Stimulated activated CD4-positive, alpha-beta T cell treated with anti-CD3 and anti-CD28 coated beads, TNF-alpha, amount 100 ng/mL, for 48 hours (primary cell): ENCODE results near the gene ZNF275.
"Not testable (repeated sequence)": the region's sequence is repeated elsewhere in the genome, so short reads cannot be mapped to it uniquely, and the experiment has no call there.

Experiments
- DNase-seq, 3 donors: peaks; one replicate each; pipeline ENCODE4 v3.0.0-alpha.2; 2020; ENCODE audit warnings: low read depth in 3 of 3

Gene ZNF275

DNA sequence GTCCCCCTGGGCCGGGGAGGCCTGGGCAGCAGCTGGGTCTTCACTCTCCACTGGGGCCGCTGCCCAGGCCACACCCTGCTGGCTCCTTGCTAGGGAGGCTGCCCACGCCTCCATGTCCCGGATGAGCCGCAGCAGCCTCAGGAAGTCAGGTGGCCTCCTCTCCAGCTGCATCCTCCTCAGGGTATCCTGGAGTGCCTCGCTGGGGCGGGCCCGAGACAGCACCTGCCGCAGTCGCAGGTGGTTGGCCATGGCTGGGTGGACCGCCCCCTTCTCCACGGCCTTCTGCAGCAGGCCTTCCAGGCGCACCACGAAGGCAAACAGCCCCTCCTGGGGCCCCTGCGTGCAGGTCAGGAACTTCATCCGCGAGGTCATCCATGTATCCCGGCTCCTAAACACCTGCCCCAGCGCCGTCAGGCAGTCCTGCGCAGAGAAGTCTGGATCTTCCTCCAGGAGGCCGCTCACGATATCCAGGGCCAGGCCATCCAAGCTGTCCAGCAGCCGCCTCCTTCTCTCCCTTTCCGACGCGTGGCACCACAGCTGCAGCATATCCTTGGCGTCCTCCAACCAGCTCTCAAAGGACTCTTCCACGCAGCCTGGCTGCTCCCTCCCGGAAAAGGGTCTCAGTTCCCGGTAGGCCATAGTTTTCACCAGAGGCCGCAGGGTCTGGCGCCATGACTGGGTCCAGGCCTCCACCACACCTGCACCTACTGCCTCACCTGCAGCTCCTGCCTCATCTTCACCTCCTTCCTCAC, 14.5 kb upstream of the ZNF275 start:
- DNase-seq = no peak

GRCh38 chrX:153320047-153320443, 13.9 kb upstream of the ZNF275 start:
- DNase-seq = not testable (repeated sequence)

DNA sequence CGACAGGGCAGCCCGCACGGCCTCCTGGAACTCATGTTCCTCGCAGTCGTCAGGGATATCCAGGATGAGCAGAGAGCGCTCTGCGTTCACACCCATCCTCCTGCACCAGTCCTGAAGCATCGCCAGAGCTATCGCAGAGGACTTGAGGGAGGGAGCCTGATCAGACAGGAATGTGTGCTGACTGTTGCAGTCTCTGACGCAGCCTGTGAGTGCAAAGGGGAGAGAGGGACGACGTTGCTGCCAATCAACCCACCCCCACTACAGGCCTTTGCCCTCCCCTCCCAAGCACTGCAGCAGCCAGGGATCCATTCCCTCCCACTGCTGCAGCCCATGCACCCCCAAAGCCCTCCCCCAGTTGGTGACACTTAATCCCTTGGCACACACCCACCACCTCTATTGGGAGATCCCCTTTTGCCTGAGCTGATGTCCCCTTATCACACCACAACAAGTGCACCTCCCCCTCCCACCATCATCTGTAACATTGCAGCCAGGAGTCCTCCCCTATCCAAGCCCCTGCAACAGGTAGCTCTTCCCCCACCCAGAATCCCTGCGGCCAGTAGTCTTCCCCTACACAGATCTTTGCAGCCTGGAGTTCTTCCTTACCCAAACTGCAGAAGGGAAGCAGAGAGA, 13.3 kb upstream of the ZNF275 start:
- no peak for DNase-seq

GRCh38 chrX:153321381-153322124, 12.4 kb upstream of the ZNF275 start, which contains the start of gene PNMA6F:
Gene PNMA6F (minus strand): TSS chrX:153321767. CDS start chrX:153320674, 1,093 bp downstream.
- DNase-seq = no peak

DNA sequence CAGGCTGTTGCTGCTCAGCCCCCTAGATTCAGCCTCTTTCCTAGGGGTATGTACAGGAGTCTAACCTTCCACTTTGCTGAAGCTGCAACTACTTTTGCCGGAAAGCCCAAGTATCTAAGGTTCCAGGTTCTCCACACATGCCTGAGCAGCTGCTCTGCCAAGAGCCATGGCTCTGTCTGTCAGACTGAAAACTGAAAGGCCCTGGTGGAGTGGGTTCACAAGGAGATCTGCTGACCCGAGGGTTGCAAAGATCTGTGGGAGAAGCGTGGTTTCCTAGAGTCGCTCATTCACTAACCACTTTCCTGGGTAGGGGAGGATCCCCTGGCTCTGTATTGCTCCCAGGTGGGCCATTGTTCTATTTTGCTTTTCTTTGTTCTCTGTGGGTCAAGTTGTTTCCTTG, 6.4 kb upstream of the ZNF275 start:
- no peak for DNase-seq

DNA sequence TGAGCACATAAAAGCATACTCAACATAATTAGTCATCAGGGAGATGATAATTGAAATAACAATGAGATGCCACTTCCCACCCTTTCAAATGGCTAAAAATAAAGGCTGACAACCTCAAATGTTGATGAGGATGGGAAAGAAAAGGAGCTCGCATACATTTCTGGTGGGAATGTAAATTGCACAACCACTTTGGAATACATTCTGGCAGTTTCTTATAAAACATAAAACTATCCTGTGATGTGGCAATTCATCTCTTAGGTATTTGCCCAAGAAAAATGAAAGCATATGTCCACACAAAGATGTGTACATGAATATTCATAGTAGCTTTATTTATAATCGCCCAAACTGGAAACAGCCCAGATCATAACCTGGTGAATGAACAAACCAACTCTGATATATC, 687 bp upstream of the ZNF275 start:
- no peak for DNase-seq

- no peak for DNase-seq
Observed at GRCh38 chrX:153334654-153335295, 822 bp downstream of the ZNF275 start.

DNA sequence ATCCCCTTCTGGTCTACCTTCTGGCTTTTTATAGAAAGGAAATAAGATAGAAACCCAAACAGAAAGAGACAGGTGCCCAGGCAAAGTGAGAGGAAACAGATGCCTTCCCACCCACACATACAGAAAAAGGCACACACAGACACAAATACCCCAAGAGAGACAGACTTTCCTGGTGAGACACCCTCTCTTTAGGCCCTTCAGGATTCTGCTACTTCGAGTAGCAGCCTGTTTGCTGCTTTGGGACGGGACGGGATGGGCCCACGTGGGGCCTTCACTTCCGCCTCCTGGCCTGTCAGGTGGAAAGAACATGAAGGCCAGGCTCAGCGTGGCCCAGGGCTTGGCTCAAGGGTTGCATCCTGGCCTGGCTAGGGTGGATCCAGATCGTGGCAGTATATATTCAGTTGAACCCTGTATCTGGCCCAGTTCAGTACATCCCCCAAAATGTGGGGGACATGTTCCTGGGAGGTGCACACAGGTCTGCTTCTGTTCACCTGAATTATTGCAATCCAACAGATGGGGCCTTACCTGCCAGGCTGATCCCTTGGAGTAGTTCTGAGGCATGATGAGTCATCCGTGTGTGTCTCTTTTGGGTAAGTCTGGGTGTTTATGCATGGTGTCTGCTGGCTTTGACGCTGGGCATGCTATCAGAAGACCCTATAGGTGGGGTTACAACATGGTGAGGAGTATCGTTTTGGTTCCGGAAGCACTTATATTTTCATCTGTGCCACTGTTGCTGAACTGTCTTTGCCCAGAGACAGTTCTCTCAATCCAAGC, 2.4 kb downstream of the ZNF275 start:
- DNase-seq = no peak

DNA sequence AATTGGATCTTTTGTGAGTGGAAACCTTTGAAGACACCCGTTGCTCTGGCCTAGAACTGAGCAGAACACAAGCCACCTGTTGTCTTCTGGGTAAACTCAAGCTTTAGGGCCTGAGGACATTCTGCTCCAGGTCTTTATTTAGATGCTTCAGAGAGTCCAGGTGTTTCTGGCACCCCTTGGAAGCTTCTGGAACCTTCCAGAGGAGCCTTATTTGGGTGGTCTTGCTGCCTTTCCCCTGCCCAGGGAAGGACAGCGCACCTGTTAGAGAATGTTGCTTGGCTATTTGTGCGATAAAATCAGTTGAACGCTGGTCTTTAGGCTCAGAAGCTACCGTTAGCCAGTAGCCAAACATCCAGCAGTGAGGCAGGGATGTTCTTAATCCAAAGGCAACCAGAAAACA, 3.0 kb downstream of the ZNF275 start:
- DNase-seq = no peak

- no peak for DNase-seq
Observed at GRCh38 chrX:153338836-153339235, 4.9 kb downstream of the ZNF275 start.

DNA sequence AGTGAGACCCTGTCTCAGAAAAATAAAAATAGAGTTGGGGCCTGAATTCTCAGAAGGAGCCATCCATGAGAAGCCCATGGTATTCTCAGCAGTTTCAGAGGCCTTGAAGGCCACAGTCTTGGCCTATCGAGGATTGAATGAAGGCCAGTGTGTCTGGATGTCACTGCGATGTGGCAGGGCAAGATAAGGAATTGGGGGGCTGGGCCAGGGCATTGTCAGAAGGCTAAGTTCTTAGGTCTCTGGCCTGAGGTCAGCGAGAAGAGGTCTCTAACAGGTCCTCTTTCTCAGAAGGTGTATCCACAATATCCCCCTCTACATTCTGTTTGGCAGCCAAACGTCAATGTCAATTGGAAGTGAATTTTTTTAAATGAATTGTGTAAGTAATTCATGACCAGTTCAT, 5.7 kb downstream of the ZNF275 start:
- DNase-seq = no peak

DNA sequence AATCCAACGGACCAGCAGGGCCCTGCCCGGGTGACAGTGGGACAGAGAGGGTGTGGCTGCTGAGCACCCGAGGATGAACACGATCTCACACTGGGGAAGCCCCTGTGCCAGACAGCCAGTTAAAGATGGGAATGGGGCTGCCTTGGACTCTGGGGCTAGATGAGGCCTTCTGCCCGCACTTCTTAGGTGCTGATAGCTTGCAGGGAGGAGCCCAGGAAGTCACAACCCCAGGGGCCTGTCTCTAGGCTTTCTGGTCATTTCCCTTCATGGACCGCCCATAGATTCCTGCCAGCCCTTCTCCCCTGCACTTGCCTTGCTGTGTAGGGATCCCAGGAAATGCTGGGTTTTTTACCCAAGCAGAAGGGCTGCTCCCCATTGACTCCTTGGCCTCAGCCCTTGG, 6.2 kb downstream of the ZNF275 start:
- DNase-seq = no peak

GRCh38 chrX:153342762-153343558, 9.0 kb downstream of the ZNF275 start:
- DNase-seq = no peak

DNA sequence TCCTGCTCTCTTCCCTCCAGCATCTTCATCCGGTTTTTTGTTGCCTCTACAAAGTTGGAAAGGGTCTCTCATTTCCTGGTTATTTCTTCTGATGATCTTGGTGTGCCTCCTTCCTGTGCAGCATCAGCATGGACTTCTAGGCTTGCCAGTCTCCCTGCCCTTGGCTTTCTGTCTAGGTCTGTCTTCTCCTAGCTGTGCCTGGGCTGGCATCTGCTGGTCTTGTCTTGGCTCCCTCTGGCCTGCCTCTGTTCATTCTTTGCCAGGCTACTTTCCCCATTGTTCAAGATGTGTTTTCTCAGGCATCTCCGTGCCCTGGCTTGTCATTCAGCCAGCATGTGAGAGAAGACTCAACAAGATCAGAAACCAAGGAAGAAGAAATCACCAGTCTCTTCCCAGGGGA, 9.7 kb downstream of the ZNF275 start:
- DNase-seq = no peak

DNA sequence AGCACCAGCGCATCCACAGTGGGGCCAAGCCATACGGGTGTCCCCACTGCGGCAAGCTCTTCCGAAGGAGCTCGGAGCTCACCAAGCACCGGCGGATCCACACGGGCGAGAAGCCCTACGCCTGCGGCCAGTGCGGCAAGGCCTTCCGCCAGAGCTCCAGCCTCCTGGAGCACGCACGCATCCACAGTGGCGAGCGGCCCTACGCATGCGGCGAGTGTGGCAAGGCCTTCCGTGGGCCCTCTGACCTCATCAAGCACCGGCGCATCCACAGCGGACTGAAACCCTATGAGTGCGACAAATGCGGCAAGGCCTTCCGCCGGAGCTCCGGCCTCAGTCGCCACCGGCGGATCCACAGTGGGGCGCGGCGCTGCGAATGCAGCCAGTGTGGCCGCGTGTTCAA, 13.6 kb downstream of the ZNF275 start:
- DNase-seq = no peak

- DNase-seq = no peak
Observed at GRCh38 chrX:153348421-153348820, 14.5 kb downstream of the ZNF275 start.

GRCh38 chrX:153349952-153350351, 16.0 kb downstream of the ZNF275 start:
- no peak for DNase-seq

GRCh38 chrX:153351981-153352380, 18.0 kb downstream of the ZNF275 start:
- no peak for DNase-seq

DNA sequence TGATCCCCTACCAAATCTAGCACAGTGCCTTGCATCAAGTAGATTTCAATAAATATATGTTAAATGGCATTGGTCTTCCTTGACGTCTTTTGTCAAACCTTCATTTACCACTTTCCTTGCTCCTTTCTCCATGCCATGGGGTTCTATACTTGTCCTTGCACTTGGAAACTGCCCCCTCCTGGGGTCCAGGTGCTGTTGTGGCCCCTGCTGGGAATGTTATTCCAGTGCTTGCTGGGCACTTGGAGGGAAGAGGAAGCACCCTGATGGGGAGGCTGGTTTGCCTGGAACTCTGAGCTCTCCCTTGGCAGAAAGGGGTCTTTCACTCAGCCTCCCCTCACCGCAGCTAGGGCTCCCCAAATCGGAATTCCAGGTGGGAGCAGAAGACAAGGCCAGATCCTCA, 18.9 kb downstream of the ZNF275 start:
- no peak for DNase-seq

DNA sequence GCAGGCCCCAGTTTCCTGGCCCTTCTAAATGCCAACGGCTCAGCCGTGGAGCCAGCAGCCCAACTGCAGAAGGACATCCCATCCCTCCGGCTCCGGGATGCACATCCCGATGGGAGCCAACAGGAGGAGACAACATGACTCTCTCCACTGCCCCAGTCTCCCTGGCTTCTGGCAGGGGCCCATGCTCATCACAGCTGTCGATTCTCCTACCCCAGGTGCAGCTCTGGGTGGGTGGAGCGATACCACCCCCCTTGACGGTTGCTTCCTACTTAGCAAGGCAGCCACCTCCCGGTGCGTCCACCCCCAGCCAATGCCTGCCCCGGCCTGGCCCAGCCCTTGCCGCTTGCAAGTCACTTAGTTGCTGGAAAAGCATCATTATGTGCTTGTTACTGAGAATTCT, 19.5 kb downstream of the ZNF275 start:
- DNase-seq = no peak

GRCh38 chrX:153357877-153358276, 23.9 kb downstream of the ZNF275 start:
- DNase-seq = no peak
